HEK293T (cell line): Measurements from ENCODE around the gene ABCA6.

Experiments used
- CTCF ChIA-PET: fragments of 350-600 bp; formaldehyde crosslinking; extraction: SDS; loops from one replicate; lab custom pipeline; 2021; ENCODE audit warnings: antibody characterized with exemption, inconsistent platforms; lab: Yijun Ruan, JAX
- POLR2A ChIA-PET: fragments of 350-600 bp; formaldehyde crosslinking; extraction: SDS; loops from one replicate; lab custom pipeline; 2020; ENCODE audit warnings: antibody characterized with exemption, inconsistent platforms; lab: Yijun Ruan, JAX
- DNase-seq: peaks from one replicate; pipeline ENCODE4 v3.0.0; 2012; ENCODE audit warnings: mixed read lengths; ENCODE audit errors: extremely low spot score
- ARNT ChIP-seq: fragments of 450-650 bp; IDR thresholded peaks from 2 replicates; pipeline ENCODE4 v1.6.1; 2017; ENCODE audit warnings: mild to moderate bottlenecking
- BHLHE40 ChIP-seq: fragments of 450-650 bp; IDR thresholded peaks from 2 replicates; pipeline ENCODE4 v1.6.1; 2016; ENCODE audit warnings: mild to moderate bottlenecking, moderate library complexity, borderline replicate concordance
- CTBP1 ChIP-seq: fragments of 450-650 bp; IDR thresholded peaks from 2 replicates; pipeline ENCODE4 v1.6.1; 2016; ENCODE audit warnings: borderline replicate concordance
- ELF4 ChIP-seq: fragments of 450-650 bp; IDR thresholded peaks from 2 replicates; pipeline ENCODE4 v1.6.1; 2017; ENCODE audit warnings: antibody characterized with exemption
- FOXA1 ChIP-seq: fragments of 450-650 bp; IDR thresholded peaks from 2 replicates; pipeline ENCODE4 v1.6.1; 2016; ENCODE audit warnings: mild to moderate bottlenecking
- FOXK2 ChIP-seq: fragments of 450-650 bp; IDR thresholded peaks from 2 replicates; pipeline ENCODE4 v1.6.1; 2016; ENCODE audit warnings: mild to moderate bottlenecking
- FOXM1 ChIP-seq: fragments of 450-650 bp; IDR thresholded peaks from 2 replicates; pipeline ENCODE4 v1.6.1; 2017; ENCODE audit warnings: mild to moderate bottlenecking, borderline replicate concordance
- HDGF ChIP-seq: fragments of 450-650 bp; IDR thresholded peaks from 2 replicates; pipeline ENCODE4 v1.6.1; 2017; ENCODE audit warnings: antibody characterized with exemption, borderline replicate concordance
- L3MBTL2 ChIP-seq: fragments of 450-650 bp; conservative IDR thresholded peaks from 2 replicates; pipeline ENCODE4 v1.6.1; 2016; ENCODE audit warnings: mild to moderate bottlenecking
- LEF1 ChIP-seq: fragments of 450-650 bp; IDR thresholded peaks from 2 replicates; pipeline ENCODE4 v1.6.1; 2017; ENCODE audit warnings: mild to moderate bottlenecking, borderline replicate concordance
- NFRKB ChIP-seq: fragments of 450-650 bp; IDR thresholded peaks from 2 replicates; pipeline ENCODE4 v1.6.1; 2016; ENCODE audit warnings: mild to moderate bottlenecking, moderate library complexity
- PKNOX1 ChIP-seq: fragments of 450-650 bp; IDR thresholded peaks from 2 replicates; pipeline ENCODE4 v1.6.1; 2016
- SP1 ChIP-seq: fragments of 450-650 bp; IDR thresholded peaks from 2 replicates; pipeline ENCODE4 v1.6.1; 2017
- SUZ12 ChIP-seq: fragments of 450-650 bp; IDR thresholded peaks from 2 replicates; pipeline ENCODE4 v1.6.1; 2016; ENCODE audit warnings: mild to moderate bottlenecking
- TARDBP ChIP-seq: fragments of 450-650 bp; IDR thresholded peaks from 2 replicates; pipeline ENCODE4 v1.6.1; 2016
- ZNF384 ChIP-seq: fragments of 450-650 bp; IDR thresholded peaks from 2 replicates; pipeline ENCODE4 v1.6.1; 2016

Gene ABCA6

GRCh38 chr17:69144331-69145255, 2.9 kb upstream of the ABCA6 start:
- POLR2A ChIA-PET, result no interaction called here

GRCh38 chr17:69143683-69144231, 2.1 kb upstream of the ABCA6 start:
- DNase-seq, result no peak
- ChIA-PET POLR2A (no interaction called here), CTCF (no interaction called here)
- TF ChIP-seq ELF4 (no peak), SUZ12 (no peak), FOXM1 (no peak), BHLHE40 (no peak), SP1 (no peak), TARDBP (no peak), NFRKB (no peak), FOXK2 (no peak), L3MBTL2 (no peak), CTBP1 (no peak)

More at GRCh38 chr17:69144331-69145255, 2.9 kb upstream of the ABCA6 start:
- no peak for DNase-seq
- no peak for TF ChIP-seq NFRKB
- no peak for TF ChIP-seq TARDBP
- no peak for TF ChIP-seq ZNF384
- TF ChIP-seq SUZ12, result no peak
- TF ChIP-seq LEF1, result no peak
- no peak for TF ChIP-seq PKNOX1
- no peak for TF ChIP-seq ELF4
- TF ChIP-seq CTBP1, result no peak
- no peak for TF ChIP-seq SP1
- no peak for TF ChIP-seq FOXA1
- no peak for TF ChIP-seq BHLHE40
- TF ChIP-seq FOXK2, result no peak
- no peak for TF ChIP-seq HDGF
- TF ChIP-seq ARNT, result no peak
- no peak for TF ChIP-seq FOXM1
- TF ChIP-seq L3MBTL2, result no peak
- CTCF ChIA-PET, result no interaction called here

GRCh38 chr17:69143151-69143550, 1.5 kb upstream of the ABCA6 start:
- TF ChIP-seq CTBP1 (no peak), L3MBTL2 (no peak), BHLHE40 (no peak), ZNF384 (no peak), ELF4 (no peak), NFRKB (no peak), SUZ12 (no peak), ARNT (no peak), SP1 (no peak), FOXK2 (no peak), TARDBP (no peak), LEF1 (no peak), PKNOX1 (no peak), FOXM1 (no peak), HDGF (no peak), FOXA1 (no peak)
- CTCF ChIA-PET, result no interaction called here
- no peak for DNase-seq
- POLR2A ChIA-PET, result no interaction called here

GRCh38 chr17:69142175-69142802, 594 bp upstream of the ABCA6 start:
- TF ChIP-seq FOXA1, result no peak
- TF ChIP-seq L3MBTL2, result no peak
- no peak for TF ChIP-seq NFRKB
- TF ChIP-seq TARDBP, result no peak
- no peak for TF ChIP-seq LEF1
- no peak for TF ChIP-seq ARNT
- TF ChIP-seq PKNOX1, result no peak
- TF ChIP-seq SP1, result no peak
- no peak for TF ChIP-seq HDGF
- no peak for TF ChIP-seq CTBP1
- CTCF ChIA-PET, result interaction anchor here (0.6 kb wide), 1 partner anchor 13 kb away, joined by 3 read pairs; no protein-coding TSS in a partner anchor
- POLR2A ChIA-PET, result no interaction called here
- no peak for DNase-seq

GRCh38 chr17:69134112-69134511, 7.6 kb downstream of the ABCA6 start:
- POLR2A ChIA-PET, result no interaction called here
- TF ChIP-seq L3MBTL2 (no peak), SUZ12 (no peak)
- DNase-seq, result no peak
- CTCF ChIA-PET, result no interaction called here
